Karpas-422 (cell line): ENCODE data around the gene RGS16. TPM values are rescaled to one million over a fixed set of nuclear protein-coding genes. Genes with fewer than 3 reads are reported as not detected.

Experiments used
- small RNA-seq: library from RNA; depleted of rRNA; stranded (forward); fragments of <200 nt; gene quantifications from one replicate; pipeline ENCODE3, GENCODE V24; 2014
- total RNA-seq: library from RNA; depleted of rRNA; stranded (reverse); fragments of >200 nt; shearing (Covaris generic); gene quantifications from 2 replicates; pipeline ENCODE4 v1.2.3, GENCODE V29; 2014; ENCODE audit warnings: low replicate concordance; rRNA removed

RGS16 gene
- total RNA-seq, 1 experiment from 2014 or later, result 19.0 TPM

Small RNA genes lying within 50 kb of the gene (small RNA-seq; reads per million reads assigned to genes)
- not detected for gene RF00017

Other genes starting within 250 kb of the RGS16 start
- gene GLUL, start 212.6 kb downstream of the RGS16 start, total RNA-seq, result not detected in 2 replicates
- not detected in 2 replicates for gene TEDDM1, start 203.7 kb downstream of the RGS16 start, total RNA-seq
- 0.22 and 0.97 TPM in 2 replicates for gene RGSL1, start 154.2 kb downstream of the RGS16 start, total RNA-seq
- gene RNASEL, start 15.1 kb downstream of the RGS16 start, total RNA-seq, result 11.8 and 17.3 TPM in 2 replicates
- gene RGS8, start 80.2 kb upstream of the RGS16 start, total RNA-seq, result 20.5 and 25.5 TPM in 2 replicates
- 3.2 TPM in 2 replicates for gene NPL, start 185.4 kb upstream of the RGS16 start, total RNA-seq
- 94.6 and 133 TPM in 2 replicates for gene DHX9, start 235.0 kb upstream of the RGS16 start, total RNA-seq